ENCODE results near the gene CDHR2.

The CDHR2 gene

GRCh38 chr5:176621661-176622079, 72.5 kb downstream of the CDHR2 start:
- POLR2A ChIA-PET (ENCODE audit: low non-redundant PET): interaction anchor here (0.6 to 0.7 kb wide), 2 partner anchors 9 to 25 kb away, joined by 3 read pairs; partner anchors contain the start of genes EIF4E1B, SNCB and TSPAN17
- TF ChIP-seq CTCF (conservative IDR thresholded peaks at IDR 0.05; ENCODE audit: low read depth): no peak
- H3K27ac ChIP-seq: no peak overlapping the region
- DNase-seq (ENCODE audit: low spot score): no peak
- CTCF ChIA-PET: interaction anchor here (0.5 kb wide), 1 partner anchor 38 kb away, joined by 3 read pairs; no protein-coding TSS in a partner anchor

- H3K27ac ChIP-seq: no peak overlapping the region
- DNase-seq (ENCODE audit: low spot score): no peak
- no peak for TF ChIP-seq CTCF (conservative IDR thresholded peaks at IDR 0.05; ENCODE audit: low read depth)
- ChIA-PET CTCF (interaction anchor here (0.6 to 0.7 kb wide), 2 partner anchors 81 to 291 kb away, joined by 3 to 4 read pairs; no protein-coding TSS in a partner anchor), POLR2A (ENCODE audit: low non-redundant PET) (no interaction called here)
These were observed 75.0 kb downstream of the CDHR2 start for GRCh38 chr5:176624142-176624541.

- ChIA-PET CTCF (no interaction called here), POLR2A (ENCODE audit: low non-redundant PET) (no interaction called here)
- DNase-seq (ENCODE audit: low spot score): no peak
- no peak overlapping the region for H3K27ac ChIP-seq
- TF ChIP-seq CTCF (conservative IDR thresholded peaks at IDR 0.05; ENCODE audit: low read depth): no peak
These were observed 75.8 kb downstream of the CDHR2 start for GRCh38 chr5:176624938-176625337.

GRCh38 chr5:176625512-176625911, 76.4 kb downstream of the CDHR2 start:
- DNase-seq (ENCODE audit: low spot score): no peak
- ChIA-PET CTCF (no interaction called here), POLR2A (ENCODE audit: low non-redundant PET) (no interaction called here)
- no peak for TF ChIP-seq CTCF (conservative IDR thresholded peaks at IDR 0.05; ENCODE audit: low read depth)
- no peak overlapping the region for H3K27ac ChIP-seq

- no peak for TF ChIP-seq CTCF (conservative IDR thresholded peaks at IDR 0.05; ENCODE audit: low read depth)
- peak; percentile 89 for DNase-seq (ENCODE audit: low spot score)
- ChIA-PET POLR2A (ENCODE audit: low non-redundant PET) (no interaction called here), CTCF (no interaction called here)
- peak overlapping the region; percentile 52 for H3K27ac ChIP-seq
These were observed 77.1 kb downstream of the CDHR2 start for GRCh38 chr5:176625966-176626875.

- no peak for DNase-seq (ENCODE audit: low spot score)
- H3K27ac ChIP-seq: no peak overlapping the region
- ChIA-PET POLR2A (ENCODE audit: low non-redundant PET) (no interaction called here), CTCF (interaction anchor here (0.7 kb wide), 1 partner anchor 65 kb away, joined by 6 read pairs; no protein-coding TSS in a partner anchor)
- TF ChIP-seq CTCF (conservative IDR thresholded peaks at IDR 0.05; ENCODE audit: low read depth): no peak
These were observed 77.7 kb downstream of the CDHR2 start for GRCh38 chr5:176626876-176627236.

All from RWPE1 (cell line).